Parathyroid adenoma (tissue), 2 donors: ENCODE measurements around the gene FOXA2.

Source experiments
- H2AFZ ChIP-seq: fragments of 300-600 bp; sonication (generic); one replicate; pipeline ENCODE4 v1.7.0; 2017; ENCODE audit warnings: antibody characterized with exemption, mild to moderate bottlenecking
- H3K27ac ChIP-seq: fragments of 300-600 bp; sonication (generic); one replicate; pipeline ENCODE4 v1.7.0; 2017
- H3K27me3 ChIP-seq: fragments of 300-600 bp; sonication (generic); one replicate; pipeline ENCODE4 v1.7.0; 2017; ENCODE audit warnings: low read length; ENCODE audit not compliant: control insufficient read depth, insufficient read depth
- H3K36me3 ChIP-seq: fragments of 300-600 bp; sonication (generic); one replicate; pipeline ENCODE4 v1.7.0; 2017; ENCODE audit warnings: low read length; ENCODE audit not compliant: control insufficient read depth, insufficient read depth
- H3K4me1 ChIP-seq: fragments of 300-600 bp; sonication (generic); one replicate; pipeline ENCODE4 v1.7.0; 2017; ENCODE audit warnings: control low read depth
- H3K4me2 ChIP-seq: fragments of 300-600 bp; sonication (generic); one replicate; pipeline ENCODE4 v1.7.0; 2017; ENCODE audit warnings: low read length
- H3K4me3 ChIP-seq: fragments of 300-600 bp; sonication (generic); one replicate; pipeline ENCODE4 v1.7.0; 2017; ENCODE audit warnings: low read depth, low read length
- H3K79me2 ChIP-seq: fragments of 300-600 bp; sonication (generic); one replicate; pipeline ENCODE4 v1.7.0; 2017; ENCODE audit warnings: control low read depth
- H3K9ac ChIP-seq: fragments of 300-600 bp; sonication (generic); one replicate; pipeline ENCODE4 v1.7.0; 2017; ENCODE audit warnings: mild to moderate bottlenecking
- H3K9me3 ChIP-seq: fragments of 300-600 bp; sonication (generic); one replicate; pipeline ENCODE4 v1.7.0; 2017; ENCODE audit warnings: low read length; ENCODE audit not compliant: control insufficient read depth
- TF ChIP-seq, protein P1 (sequence below): fragments of 300-600 bp; sonication (generic); IDR thresholded peaks from one replicate; pipeline ENCODE4 v1.7.0; 2017; ENCODE audit warnings: antibody characterized with exemption, mild to moderate bottlenecking
- donor health status: primary hyperparathyroidism.

The FOXA2 gene

DNA sequence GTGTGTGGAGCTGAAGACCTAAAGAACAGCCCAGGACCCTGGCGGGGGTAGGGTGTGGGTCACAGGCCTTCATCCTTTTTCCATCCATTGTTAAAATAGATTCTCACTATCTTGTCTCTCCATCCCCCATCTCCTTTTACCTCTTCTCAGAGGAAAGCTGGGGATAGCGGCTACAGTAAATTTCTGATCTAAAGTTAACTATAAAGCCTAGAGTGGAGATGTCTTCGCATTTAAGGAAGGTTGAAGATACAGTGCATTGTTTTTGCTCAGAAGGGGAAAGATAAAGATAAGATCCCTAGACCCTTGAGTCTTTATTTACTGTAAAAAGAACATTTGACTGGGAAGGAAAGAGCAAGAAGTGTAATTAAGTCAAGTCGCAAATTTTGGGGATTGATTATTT, 8.6 kb downstream of the FOXA2 start:
- Histone ChIP-seq H3K27ac (no peak overlapping the region), H3K4me2 (no peak overlapping the region), H3K36me3 (no peaks in the 10 kb centered on the region), H3K9me3 (no peaks in the 10 kb centered on the region), H3K27me3 (peaks cover 31% of the 10 kb centered on the region), H3K9ac (no peak overlapping the region), H3K4me1 (no peaks in the 10 kb centered on the region), H3K4me3 (no peak overlapping the region), H3K79me2 (no peaks in the 10 kb centered on the region), H2AFZ (no peak overlapping the region)
- TF ChIP-seq, protein P1, sequence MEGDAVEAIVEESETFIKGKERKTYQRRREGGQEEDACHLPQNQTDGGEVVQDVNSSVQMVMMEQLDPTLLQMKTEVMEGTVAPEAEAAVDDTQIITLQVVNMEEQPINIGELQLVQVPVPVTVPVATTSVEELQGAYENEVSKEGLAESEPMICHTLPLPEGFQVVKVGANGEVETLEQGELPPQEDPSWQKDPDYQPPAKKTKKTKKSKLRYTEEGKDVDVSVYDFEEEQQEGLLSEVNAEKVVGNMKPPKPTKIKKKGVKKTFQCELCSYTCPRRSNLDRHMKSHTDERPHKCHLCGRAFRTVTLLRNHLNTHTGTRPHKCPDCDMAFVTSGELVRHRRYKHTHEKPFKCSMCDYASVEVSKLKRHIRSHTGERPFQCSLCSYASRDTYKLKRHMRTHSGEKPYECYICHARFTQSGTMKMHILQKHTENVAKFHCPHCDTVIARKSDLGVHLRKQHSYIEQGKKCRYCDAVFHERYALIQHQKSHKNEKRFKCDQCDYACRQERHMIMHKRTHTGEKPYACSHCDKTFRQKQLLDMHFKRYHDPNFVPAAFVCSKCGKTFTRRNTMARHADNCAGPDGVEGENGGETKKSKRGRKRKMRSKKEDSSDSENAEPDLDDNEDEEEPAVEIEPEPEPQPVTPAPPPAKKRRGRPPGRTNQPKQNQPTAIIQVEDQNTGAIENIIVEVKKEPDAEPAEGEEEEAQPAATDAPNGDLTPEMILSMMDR, result no peak

DNA sequence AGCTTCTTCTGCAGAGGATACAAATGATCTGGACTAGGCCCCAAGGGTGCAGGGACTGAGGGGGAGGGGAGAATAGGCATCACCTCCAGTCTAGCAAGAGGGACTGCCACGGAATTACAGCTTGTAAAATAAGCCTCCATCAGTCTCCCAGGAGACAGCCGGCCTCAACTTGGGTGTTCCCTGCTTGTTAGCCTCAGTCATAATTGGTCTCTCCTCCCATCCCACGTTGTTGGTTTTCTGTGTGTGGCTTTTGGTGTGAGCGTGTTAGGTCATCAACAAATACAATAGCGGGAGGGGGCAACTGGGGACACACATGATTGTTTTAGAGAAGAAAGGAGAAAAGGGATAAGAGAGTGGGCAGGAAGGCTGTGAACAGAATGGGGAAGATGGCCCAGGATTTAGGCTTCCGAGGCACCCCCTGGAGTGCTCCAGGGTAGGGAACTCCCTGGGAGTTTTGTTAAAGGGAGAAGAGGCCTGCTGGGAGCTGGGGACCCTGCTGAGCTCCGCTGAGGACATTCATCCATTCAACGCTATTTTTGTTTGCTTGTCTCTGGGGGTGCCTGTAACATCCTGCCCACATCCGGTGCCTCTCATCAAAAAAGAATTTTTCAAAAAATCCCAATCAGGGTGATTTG, 9.2 kb downstream of the FOXA2 start:
- Histone ChIP-seq H2AFZ (no peak overlapping the region), H3K4me3 (no peak overlapping the region), H3K27ac (no peak overlapping the region), H3K4me1 (no peaks in the 10 kb centered on the region), H3K79me2 (no peaks in the 10 kb centered on the region), H3K9ac (no peak overlapping the region), H3K4me2 (no peak overlapping the region), H3K9me3 (no peaks in the 10 kb centered on the region), H3K27me3 (peaks cover 32% of the 10 kb centered on the region), H3K36me3 (no peaks in the 10 kb centered on the region)
- TF ChIP-seq, protein P1, result no peak

DNA sequence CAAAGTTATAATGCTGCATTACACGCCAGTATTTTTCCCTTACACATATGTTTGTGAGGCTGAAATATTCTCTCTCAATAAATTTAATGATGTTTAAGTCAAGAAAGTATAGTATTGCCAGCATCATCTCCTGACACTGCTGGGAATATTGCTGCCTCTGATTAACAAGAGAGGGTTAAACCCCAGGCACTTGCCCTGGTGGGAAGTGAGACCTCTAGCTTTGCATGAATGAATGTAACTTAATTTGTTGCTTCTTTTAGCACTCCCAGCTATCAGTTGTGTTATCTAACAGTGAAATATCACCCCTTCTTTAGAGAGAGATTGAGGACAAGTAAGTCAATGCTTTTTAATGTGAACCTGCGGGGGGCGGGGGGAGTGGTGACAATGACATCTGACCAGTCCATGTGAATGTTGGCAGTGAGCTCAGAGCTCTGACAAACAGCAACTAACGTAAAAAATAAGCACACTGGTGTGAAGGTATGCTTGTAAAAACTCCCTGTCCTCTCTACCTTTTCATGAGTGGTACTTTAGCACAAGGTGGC, 9.8 kb downstream of the FOXA2 start:
- Histone ChIP-seq H3K4me3 (no peak overlapping the region), H3K27ac (no peak overlapping the region), H3K9me3 (no peaks in the 10 kb centered on the region), H3K27me3 (peaks cover 32% of the 10 kb centered on the region), H2AFZ (no peak overlapping the region), H3K79me2 (no peaks in the 10 kb centered on the region), H3K9ac (no peak overlapping the region), H3K4me1 (no peaks in the 10 kb centered on the region), H3K4me2 (no peak overlapping the region), H3K36me3 (no peaks in the 10 kb centered on the region)
- TF ChIP-seq, protein P1, result no peak

DNA sequence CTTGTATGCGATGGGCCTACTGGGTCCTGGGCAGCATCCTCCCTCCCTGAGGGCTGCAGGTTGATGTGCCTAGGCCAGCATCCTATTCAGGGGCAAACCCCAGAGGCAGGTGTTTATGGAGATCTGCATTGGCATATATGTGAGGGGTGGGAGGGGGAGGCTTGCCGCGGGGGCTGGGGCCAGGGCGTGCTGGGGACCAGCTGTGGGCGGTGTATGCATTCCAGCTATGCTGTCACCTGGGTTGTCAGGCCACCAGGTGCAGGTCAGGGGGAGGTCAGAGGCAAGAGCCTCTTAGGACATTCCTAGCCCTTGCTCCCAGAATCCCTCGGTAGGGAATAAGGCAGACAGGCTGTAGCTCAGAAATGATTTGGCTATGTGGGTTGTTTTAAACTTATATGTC, 11.9 kb downstream of the FOXA2 start:
- TF ChIP-seq, protein P1, result no peak
- H2AFZ ChIP-seq, result no peak overlapping the region
- H3K36me3 ChIP-seq, result no peaks in the 10 kb centered on the region
- H3K4me3 ChIP-seq, result no peak overlapping the region
- peaks cover 38% of the 10 kb centered on the region for H3K27me3 ChIP-seq
- H3K4me2 ChIP-seq, result no peak overlapping the region
- no peaks in the 10 kb centered on the region for H3K9me3 ChIP-seq
- H3K27ac ChIP-seq, result no peak overlapping the region
- no peaks in the 10 kb centered on the region for H3K4me1 ChIP-seq
- H3K79me2 ChIP-seq, result no peaks in the 10 kb centered on the region
- H3K9ac ChIP-seq, result no peak overlapping the region

DNA sequence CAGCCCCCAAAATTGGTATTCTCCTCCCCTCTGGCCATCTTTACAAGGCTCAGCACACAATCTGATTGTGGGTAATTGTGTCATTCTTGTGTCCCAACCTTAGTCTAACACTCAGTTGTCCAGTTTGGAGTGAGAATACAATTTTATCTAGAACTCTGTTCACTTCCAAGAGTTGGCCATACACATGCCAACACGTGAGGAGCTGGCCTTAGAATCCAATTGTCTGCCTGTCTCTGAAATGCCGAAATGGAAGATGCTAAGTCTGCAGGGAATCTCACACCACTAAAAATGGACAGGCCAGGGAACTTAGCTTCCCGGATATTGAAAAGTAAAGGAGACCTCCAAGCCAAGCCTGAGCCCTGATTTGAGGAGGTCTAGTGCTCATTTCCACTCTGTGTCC, 12.3 kb downstream of the FOXA2 start:
- Histone ChIP-seq H3K4me1 (no peaks in the 10 kb centered on the region), H3K4me2 (no peak overlapping the region), H2AFZ (no peak overlapping the region), H3K9me3 (no peaks in the 10 kb centered on the region), H3K9ac (no peak overlapping the region), H3K27ac (no peak overlapping the region), H3K27me3 (peaks cover 33% of the 10 kb centered on the region), H3K79me2 (no peaks in the 10 kb centered on the region), H3K4me3 (no peak overlapping the region), H3K36me3 (no peaks in the 10 kb centered on the region)
- TF ChIP-seq, protein P1, result no peak
